GM18526 (cell line): ENCODE data around the gene NR2C2.

Experiments
- POLR2A ChIP-seq: IDR thresholded peaks from 3 replicates; pipeline ENCODE4 v1.6.1; 2011; ENCODE audit not compliant: insufficient read length; ENCODE audit errors: extremely low read depth

Gene NR2C2

GRCh38 chr3:14915636-14916222 is 31.7 kb upstream of the NR2C2 start:
- TF ChIP-seq POLR2A = no peak

- TF ChIP-seq POLR2A = no peak
Observed at GRCh38 chr3:14918356-14918860, 29.0 kb upstream of the NR2C2 start.

- TF ChIP-seq POLR2A = no peak
Observed at GRCh38 chr3:14920536-14920935, 26.8 kb upstream of the NR2C2 start.

- no peak for TF ChIP-seq POLR2A
Observed at GRCh38 chr3:14921034-14921616, 26.3 kb upstream of the NR2C2 start.

- TF ChIP-seq POLR2A = no peak
Observed at GRCh38 chr3:14921811-14922705, 25.3 kb upstream of the NR2C2 start.

- no peak for TF ChIP-seq POLR2A
Observed at GRCh38 chr3:14922863-14923262, 24.5 kb upstream of the NR2C2 start.

DNA sequence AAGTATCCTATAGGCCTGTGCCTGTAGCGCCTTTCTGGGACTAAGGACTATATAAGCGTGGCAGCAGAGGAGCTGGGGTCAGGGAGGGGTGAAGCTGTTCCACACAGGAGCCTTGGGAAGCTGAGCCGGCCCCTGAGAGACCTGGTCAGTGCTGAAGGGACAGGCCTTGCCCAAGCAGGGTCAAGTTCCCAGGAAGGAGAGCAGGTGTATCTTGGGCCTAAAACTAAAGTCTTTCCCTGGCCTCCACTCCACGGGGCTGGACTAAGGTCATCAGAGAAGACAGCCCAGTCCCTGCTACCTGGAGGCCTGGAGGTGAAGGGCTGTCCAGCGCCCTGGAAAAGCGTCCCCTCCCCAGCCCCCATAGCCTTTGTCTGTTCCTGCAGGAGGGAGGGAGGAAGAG is 23.9 kb upstream of the NR2C2 start:
- TF ChIP-seq POLR2A = no peak

DNA sequence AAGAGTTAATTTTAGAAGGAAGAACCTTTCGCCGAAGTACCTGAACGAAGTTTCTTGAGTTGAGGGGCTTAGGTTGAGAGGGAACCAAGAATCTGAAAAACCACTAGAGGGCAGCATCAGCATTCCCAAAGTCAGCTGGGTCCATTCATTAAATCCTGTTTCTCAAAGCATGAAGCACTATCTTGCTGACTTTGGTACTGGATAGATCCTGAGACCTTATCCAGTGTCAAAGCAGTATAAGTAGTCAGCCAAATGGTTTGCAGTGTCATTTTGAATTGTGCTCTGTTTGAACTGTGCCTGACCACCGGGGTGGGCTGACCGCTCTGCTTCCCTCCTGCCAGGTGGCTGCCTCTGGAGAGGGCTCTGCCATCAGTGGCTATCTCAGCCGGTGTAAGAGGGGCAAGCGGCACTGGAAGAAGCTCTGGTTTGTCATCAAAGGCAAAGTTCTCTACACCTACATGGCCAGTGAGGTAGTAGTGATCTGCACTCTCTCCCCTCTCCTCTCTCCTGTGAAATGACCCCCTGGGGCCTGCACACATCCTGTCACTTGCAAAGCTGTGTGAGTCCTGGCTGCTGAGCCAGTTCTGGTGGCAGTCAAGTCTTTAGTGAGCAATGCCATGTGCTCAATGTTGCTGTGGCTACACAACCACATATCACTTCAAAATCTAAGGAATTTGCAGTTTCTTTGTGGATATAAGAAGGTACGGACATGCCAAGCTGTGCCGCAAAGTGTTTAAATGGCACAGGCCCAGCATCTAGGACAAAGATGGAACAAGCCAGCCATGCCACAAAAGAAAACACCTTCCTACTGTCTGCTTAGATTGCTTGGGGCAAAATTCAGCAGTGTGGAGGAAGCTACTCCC is 21.4 kb upstream of the NR2C2 start:
- no peak for TF ChIP-seq POLR2A

- TF ChIP-seq POLR2A = no peak
Observed at GRCh38 chr3:14926592-14926991, 20.8 kb upstream of the NR2C2 start.

DNA sequence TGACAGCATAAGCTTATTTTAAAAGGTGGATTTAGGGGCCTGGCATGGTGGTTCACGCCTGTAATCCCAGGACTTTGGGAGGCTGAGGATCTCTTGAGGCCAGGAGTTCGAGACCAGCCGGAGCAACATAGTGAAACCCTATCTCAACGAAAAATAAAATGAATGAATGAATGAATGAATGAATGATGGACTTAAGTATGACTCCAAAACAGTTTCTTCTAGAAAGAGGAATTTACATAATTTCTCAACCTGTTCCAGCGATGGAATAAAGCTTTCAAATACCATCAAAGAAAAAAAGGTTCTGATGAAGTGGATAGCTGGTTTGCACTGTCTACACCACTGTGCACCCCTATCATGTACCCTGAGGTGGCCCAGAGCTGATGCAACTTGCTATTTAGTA is 20.1 kb upstream of the NR2C2 start:
- TF ChIP-seq POLR2A = no peak

GRCh38 chr3:14929310-14930074 is 17.9 kb upstream of the NR2C2 start:
- no peak for TF ChIP-seq POLR2A

GRCh38 chr3:14933820-14934425 is 13.5 kb upstream of the NR2C2 start:
- no peak for TF ChIP-seq POLR2A

GRCh38 chr3:14935592-14936345 is 11.6 kb upstream of the NR2C2 start:
- TF ChIP-seq POLR2A = no peak
